Stimulated activated CD4-positive, alpha-beta T cell treated with anti-CD3 and anti-CD28 coated beads, Interleukin-4, amount 100 ng/mL, for 48 hours (primary cell): ENCODE data around the gene SAMD4B.
"Not testable (repeated sequence)": the region's sequence is repeated elsewhere in the genome, so short reads cannot be mapped to it uniquely, and the experiment has no call there.

Source experiments
- DNase-seq, 2 donors: peaks; one replicate each; pipeline ENCODE4 v3.0.0-alpha.2; 2020; ENCODE audit warnings: low read depth in 2 of 2

The SAMD4B gene

GRCh38 chr19:39334444-39334976, 7.7 kb upstream of the SAMD4B start:
- DNase-seq = no peak

- DNase-seq = no peak
Measured at GRCh38 chr19:39335168-39335548, 7.1 kb upstream of the SAMD4B start.

GRCh38 chr19:39336483-39336882, 5.7 kb upstream of the SAMD4B start:
- no peak for DNase-seq

GRCh38 chr19:39339674-39340073, 2.5 kb upstream of the SAMD4B start:
- no peak for DNase-seq

GRCh38 chr19:39340156-39340555, 2.1 kb upstream of the SAMD4B start:
- not testable (repeated sequence) for DNase-seq

GRCh38 chr19:39341129-39341718, 997 bp upstream of the SAMD4B start:
- DNase-seq = no peak

- no peak for DNase-seq
Measured at GRCh38 chr19:39342647-39343305, 555 bp downstream of the SAMD4B start.

- DNase-seq = no peak
Measured at GRCh38 chr19:39345956-39346355, 3.7 kb downstream of the SAMD4B start.

- DNase-seq = no peak
Measured at GRCh38 chr19:39347332-39348164, 5.3 kb downstream of the SAMD4B start.

- no peak for DNase-seq
Measured at GRCh38 chr19:39349326-39349725, 7.1 kb downstream of the SAMD4B start.

- DNase-seq = no peak
Measured at GRCh38 chr19:39350156-39350555, 7.9 kb downstream of the SAMD4B start.

- DNase-seq = peak in 1 of 2 donors; percentile 61
Measured at GRCh38 chr19:39351537-39352064, 9.4 kb downstream of the SAMD4B start.

GRCh38 chr19:39352381-39353255, 10.4 kb downstream of the SAMD4B start:
- no peak for DNase-seq

- DNase-seq = no peak
Measured at GRCh38 chr19:39355253-39355652, 13.0 kb downstream of the SAMD4B start.

GRCh38 chr19:39356073-39356472, 13.9 kb downstream of the SAMD4B start:
- DNase-seq = no peak

GRCh38 chr19:39356647-39357046, 14.4 kb downstream of the SAMD4B start:
- DNase-seq = no peak

- DNase-seq = no peak
Measured at GRCh38 chr19:39359026-39359425, 16.8 kb downstream of the SAMD4B start.

- DNase-seq = no peak
Measured at GRCh38 chr19:39360599-39360998, 18.4 kb downstream of the SAMD4B start.

GRCh38 chr19:39362682-39363657, 20.7 kb downstream of the SAMD4B start:
- DNase-seq = no peak

GRCh38 chr19:39363901-39364457, 21.8 kb downstream of the SAMD4B start:
- no peak for DNase-seq
